Measurements from ENCODE around the gene ELP5. TPM values are rescaled to one million over a fixed set of nuclear protein-coding genes. Genes with fewer than 3 reads are reported as not detected.

ELP5 gene
- total RNA-seq, 4 donors from 2014 or later = 24.9 to 33.3 (median 27.8) TPM

DNA sequence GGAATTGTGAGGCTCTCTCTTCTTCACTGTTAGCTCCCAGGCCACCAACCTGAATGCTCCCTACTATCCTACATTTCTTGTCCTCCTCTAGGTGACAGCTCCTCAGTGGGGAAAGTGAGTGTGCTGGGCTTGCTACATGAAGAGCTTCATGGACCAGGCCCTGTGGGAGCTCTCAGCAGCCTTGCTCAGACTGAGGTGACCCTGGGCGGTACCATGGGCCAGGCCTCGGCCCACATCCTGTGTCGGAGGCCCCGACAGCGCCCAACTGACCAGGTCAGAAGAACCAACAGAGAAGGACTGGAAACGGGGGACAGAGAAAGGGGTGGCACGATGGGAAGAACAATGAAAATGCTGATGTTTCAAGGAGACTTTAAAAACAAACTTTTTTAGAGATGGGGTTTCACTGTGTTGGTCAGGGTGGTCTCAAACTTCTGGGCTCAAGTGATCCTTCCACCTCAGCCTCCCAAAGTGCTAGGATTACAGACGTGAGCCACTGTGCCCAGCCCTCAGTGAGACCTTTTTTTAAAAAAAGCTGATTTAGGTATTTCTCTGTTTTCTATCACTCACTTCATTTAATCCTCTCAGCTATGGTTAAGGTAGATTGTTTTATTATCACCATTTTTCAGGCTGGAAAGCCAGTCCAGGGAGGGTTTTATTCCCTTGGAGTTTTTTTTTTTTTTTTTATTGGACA lies 4.9 kb downstream of the ELP5 start:
- no peak overlapping the region for H3K27ac ChIP-seq (replicated peaks in 1 of 4)
- peaks cover 22 to 35% (median 27%) of the 10 kb centered on the region in 4 donors for H3K4me1 ChIP-seq
- TF ChIP-seq POLR2AphosphoS5 (IDR thresholded peaks at IDR 0.05) = no peak
- no peak for TF ChIP-seq CTCF (IDR thresholded peaks at IDR 0.05)
- no peak for TF ChIP-seq EP300 (IDR thresholded peaks at IDR 0.05)
- TF ChIP-seq POLR2A (IDR thresholded peaks at IDR 0.05; ENCODE audit: low read depth) = no peak
- no peaks in the 10 kb centered on the region for H3K9me3 ChIP-seq
- H3K36me3 ChIP-seq = peaks cover 40 to 60% (median 57%) of the 10 kb centered on the region in 4 donors
- intact Hi-C loops (cut with DNase I) = loop anchor here (10.0 kb wide), 1 partner anchor 298 kb away; the partner anchor contains the start of gene TNFSF13
- DNase-seq (ENCODE audit: extremely low spot score) = no peak
- 89% methylated on average over 8 of the region's 8 CpGs for WGBS
- no peak overlapping the region for H3K4me3 ChIP-seq
- H3K27me3 ChIP-seq = peaks cover 6 to 17% (median 12%) of the 10 kb centered on the region in 4 donors

DNA sequence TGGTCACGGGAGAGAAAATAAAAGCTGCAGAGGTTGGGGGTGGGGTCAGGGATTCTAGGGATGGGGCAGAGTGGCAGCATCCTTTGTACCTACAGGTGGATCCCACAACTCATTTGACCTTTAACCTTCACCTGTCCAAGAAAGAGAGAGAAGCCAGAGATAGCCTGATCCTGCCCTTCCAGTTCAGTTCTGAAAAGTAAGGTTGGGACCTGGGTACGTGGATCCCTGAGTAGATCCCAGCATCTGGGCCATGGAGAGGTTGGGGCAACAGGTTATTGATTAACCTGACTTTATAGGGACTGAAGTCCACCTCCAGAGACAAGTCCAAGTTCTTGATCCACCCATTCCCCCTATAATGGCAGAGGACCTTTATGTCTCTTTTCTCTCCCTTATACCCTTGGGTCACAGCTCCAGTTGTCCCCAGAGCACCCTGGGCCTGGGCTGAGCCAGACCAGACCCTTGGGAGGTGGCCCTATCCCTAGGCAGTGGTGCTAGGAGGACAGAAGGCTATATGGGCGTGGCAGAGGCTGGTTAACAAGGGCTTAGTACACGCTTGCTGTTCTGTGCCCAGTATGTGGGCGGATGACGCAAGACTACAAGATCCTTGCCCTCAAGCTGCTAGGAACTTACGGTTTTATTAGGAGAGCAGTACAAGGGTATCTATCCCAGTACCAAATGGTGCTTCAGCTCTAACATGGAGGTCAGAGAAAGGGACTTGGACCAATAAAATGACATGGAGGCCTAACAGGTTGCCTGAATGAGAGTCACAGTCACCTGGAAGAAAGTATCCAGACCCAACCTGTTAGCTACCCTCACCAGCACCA lies 6.9 kb downstream of the ELP5 start:
- Histone ChIP-seq H3K9me3 (no peaks in the 10 kb centered on the region), H3K4me3 (no peak overlapping the region), H3K27me3 (peaks cover 17 to 37% (median 32%) of the 10 kb centered on the region in 4 donors), H3K4me1 (peaks cover 25 to 40% (median 30%) of the 10 kb centered on the region in 4 donors), H3K36me3 (peaks cover 40 to 58% (median 57%) of the 10 kb centered on the region in 4 donors), H3K27ac (replicated peaks in 1 of 4) (no peak overlapping the region)
- 84% methylated on average over 7 of the region's 7 CpGs for WGBS
- no peak for DNase-seq (ENCODE audit: extremely low spot score)
- TF ChIP-seq POLR2AphosphoS5 (IDR thresholded peaks at IDR 0.05) = no peak
- no peak for TF ChIP-seq CTCF (IDR thresholded peaks at IDR 0.05)
- TF ChIP-seq EP300 (IDR thresholded peaks at IDR 0.05) = no peak
- TF ChIP-seq POLR2A (IDR thresholded peaks at IDR 0.05; ENCODE audit: low read depth) = no peak
- intact Hi-C loops (cut with DNase I) = loop anchor here (10.0 kb wide), 1 partner anchor 296 kb away; the partner anchor contains the start of gene TNFSF13

DNA sequence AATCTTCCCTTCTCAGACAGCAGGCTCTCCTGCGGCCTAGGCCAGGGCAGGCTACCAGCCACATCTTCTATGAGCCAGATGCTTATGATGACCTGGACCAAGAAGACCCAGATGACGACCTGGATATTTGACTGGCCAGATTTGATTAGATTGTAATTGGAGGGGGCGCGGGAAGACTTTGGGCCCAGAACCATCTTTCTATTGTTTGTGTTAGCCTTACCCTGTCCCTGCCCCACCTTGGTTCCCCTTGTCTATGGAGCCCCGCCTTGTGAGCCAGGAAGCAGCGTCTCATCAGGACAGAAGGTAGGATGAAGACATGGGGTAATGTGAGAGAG lies 7.5 kb downstream of the ELP5 start:
- DNase-seq (ENCODE audit: extremely low spot score) = no peak
- Histone ChIP-seq H3K36me3 (peaks cover 38 to 52% (median 51%) of the 10 kb centered on the region in 4 donors), H3K4me1 (peaks cover 25 to 40% (median 30%) of the 10 kb centered on the region in 4 donors), H3K9me3 (no peaks in the 10 kb centered on the region), H3K27me3 (peaks cover 17 to 43% (median 35%) of the 10 kb centered on the region in 4 donors), H3K4me3 (no peak overlapping the region), H3K27ac (replicated peaks in 1 of 4) (no peak overlapping the region)
- 94% methylated on average over 6 of the region's 6 CpGs for WGBS
- intact Hi-C loops (cut with DNase I) = loop anchor here (10.0 kb wide), 1 partner anchor 295 kb away; the partner anchor contains the start of gene TNFSF13
- TF ChIP-seq EP300 (IDR thresholded peaks at IDR 0.05) (no peak), POLR2AphosphoS5 (IDR thresholded peaks at IDR 0.05) (no peak), POLR2A (IDR thresholded peaks at IDR 0.05; ENCODE audit: low read depth) (no peak), CTCF (IDR thresholded peaks at IDR 0.05) (no peak)

- Histone ChIP-seq H3K4me3 (no peak overlapping the region), H3K9me3 (no peaks in the 10 kb centered on the region), H3K4me1 (peaks cover 25 to 40% (median 30%) of the 10 kb centered on the region in 4 donors), H3K27me3 (peaks cover 17 to 49% (median 36%) of the 10 kb centered on the region in 4 donors), H3K36me3 (peaks cover 32 to 47% (median 45%) of the 10 kb centered on the region in 4 donors), H3K27ac (replicated peaks in 1 of 4) (no peak overlapping the region)
- TF ChIP-seq POLR2A (IDR thresholded peaks at IDR 0.05; ENCODE audit: low read depth) (no peak), POLR2AphosphoS5 (IDR thresholded peaks at IDR 0.05) (no peak), CTCF (IDR thresholded peaks at IDR 0.05) (no peak), EP300 (IDR thresholded peaks at IDR 0.05) (no peak)
- intact Hi-C loops (cut with DNase I) = no loop called here
- no peak for DNase-seq (ENCODE audit: extremely low spot score)
- WGBS = 84% methylated on average over 3 of the region's 4 CpGs
These were observed 8.1 kb downstream of the ELP5 start for GRCh38 chr17:7260151-7260550.

Data from esophagus muscularis mucosa (tissue), 4 donors.